ENCODE results near the gene SEMA6A. TPM values are rescaled to one million over a fixed set of nuclear protein-coding genes. Genes with fewer than 3 reads are reported as not detected.

SEMA6A gene
- 0.18 and 0.29 TPM in 2 replicates for polyA plus RNA-seq (2012; rRNA removed)
- polyA plus RNA-seq (2012; cell fraction: cytosol; rRNA removed): 0.30 and 0.31 TPM in 2 replicates
- polyA plus RNA-seq (2012; cell fraction: nucleus; rRNA removed): 0.77 and 0.98 TPM in 2 replicates

GRCh38 chr5:116574367-116575325, at the start of gene SEMA6A:
Gene SEMA6A, minus strand, starts transcription at chr5:116574823. Its CDS starts 69,879 bp downstream, at chr5:116504944.
- H3K4me3 ChIP-seq (ENCODE audit: low read depth in 2 of 2, low read length in 1 of 2): peak within 1 kb of the TSS; percentile 56 to 76
- ChIA-PET POLR2A (interaction anchor here (0.7 kb wide), 1 partner anchor 438 kb away, joined by 4 read pairs; no protein-coding TSS in a partner anchor), CTCF (interaction anchor here (0.6 to 6.5 kb wide), 15 partner anchors 9 to 880 kb away, joined by 3 to 46 read pairs (median 5); no protein-coding TSS in a partner anchor)
- H3K4me1 ChIP-seq (ENCODE audit: control insufficient read depth in 1 of 2, insufficient read depth in 2 of 2, low read depth in 1 of 2, low read length in 1 of 2): peaks cover 0 to 22% of the 10 kb centered on the region in 2 experiments; a peak in 1 of 4 replicates
- peak within 1 kb of the TSS; percentile 73 for H2AFZ ChIP-seq (ENCODE audit: low read depth)
- H3K27ac ChIP-seq (ENCODE audit: low read depth in 2 of 2, low read length in 1 of 2): peak within 1 kb of the TSS in 1 of 2 experiments; percentile 73; a peak in 2 of 4 replicates
- H3K79me2 ChIP-seq (ENCODE audit: insufficient read depth): no peaks in the 10 kb centered on the region
- no peaks in the 10 kb centered on the region for H4K20me1 ChIP-seq (ENCODE audit: insufficient read depth)
- H3K9ac ChIP-seq: no peak within 1 kb of the TSS; the same call in 1 of the 2 replicates
- under 1% methylated on average over 36 of the region's 66 CpGs for WGBS (ENCODE audit: low lambda C conversion rate)
- H3K9me2 ChIP-seq: no peaks in the 10 kb centered on the region
- no peaks in the 10 kb centered on the region for H3K36me3 ChIP-seq (replicated peaks in 1 of 2; ENCODE audit: control insufficient read depth in 1 of 2, insufficient read depth in 2 of 2, low read length in 1 of 2)
- H3F3A ChIP-seq (replicated peaks; ENCODE audit: insufficient read depth): no peaks in the 10 kb centered on the region
- peaks cover 55% of the 10 kb centered on the region for H3K27me3 ChIP-seq (ENCODE audit: insufficient read depth)
- DNase-seq: peak; percentile 90
- peak within 1 kb of the TSS; percentile 99 for H3K4me2 ChIP-seq
- no peaks in the 10 kb centered on the region for H3K9me3 ChIP-seq
- TF ChIP-seq GATA2 (CRISPR knock-in tag; IDR thresholded peaks at IDR 0.05): no peak
- peak; percentile 29; the same call in 1 of the 2 replicates for TF ChIP-seq PBX3 (IDR thresholded peaks at IDR 0.05)
- peak; percentile 34 for TF ChIP-seq TCF12 (IDR thresholded peaks at IDR 0.05)
- 0 out of 2 replicates have a peak, but pooled peaks have one; percentile 55 for TF ChIP-seq RCOR1 (IDR thresholded peaks at IDR 0.05; ENCODE audit: low read length)
- peak; percentile 45; the same call in 1 of the 2 replicates for TF ChIP-seq ELF1 (IDR thresholded peaks at IDR 0.05)
- peak; percentile 55; the same call in 1 of the 2 replicates for TF ChIP-seq RFX5 (IDR thresholded peaks at IDR 0.05; ENCODE audit: low read length)
- TF ChIP-seq CHD2 (IDR thresholded peaks at IDR 0.05; ENCODE audit: low read length, partially characterized antibody): peak; percentile 78
- peak; percentile 53 for TF ChIP-seq YY1 (IDR thresholded peaks at IDR 0.05; ENCODE audit: low read depth)
- TF ChIP-seq FOXJ3 (CRISPR knock-in tag; IDR thresholded peaks at IDR 0.05): no peak
- peak; percentile 58 for TF ChIP-seq MAX (IDR thresholded peaks at IDR 0.05; ENCODE audit: low read depth)
- no peak for TF ChIP-seq USF1 (IDR thresholded peaks at IDR 0.05; ENCODE audit: borderline replicate concordance, low read depth)
- TF ChIP-seq FOXM1 (IDR thresholded peaks at IDR 0.05; ENCODE audit: low read depth): no peak
- no peak for TF ChIP-seq MEF2A (IDR thresholded peaks at IDR 0.05; ENCODE audit: borderline replicate concordance, low read depth)
- TF ChIP-seq EP300 (IDR thresholded peaks at IDR 0.05; ENCODE audit: borderline replicate concordance in 1 of 2, low read depth in 1 of 2, low read length in 1 of 2): peak; percentile 19 to 24; a peak in 1 of 4 replicates
- TF ChIP-seq MXI1 (IDR thresholded peaks at IDR 0.05; ENCODE audit: low read depth, low read length): peak; percentile 21; the same call in 1 of the 2 replicates
- no peak for TF ChIP-seq CTCF (IDR thresholded peaks at IDR 0.05)
- peak; percentile 46 for TF ChIP-seq JUND (IDR thresholded peaks at IDR 0.05)
- TF ChIP-seq SMC3 (IDR thresholded peaks at IDR 0.05; ENCODE audit: low read depth, low read length): peak; percentile 11; the same call in 1 of the 2 replicates
- TF ChIP-seq EZH2phosphoT487 (IDR thresholded peaks at IDR 0.05; ENCODE audit: borderline replicate concordance, low read depth): no peak
- 0 out of 2 replicates have a peak, but pooled peaks have one; percentile 27 for TF ChIP-seq SIN3A (IDR thresholded peaks at IDR 0.05; ENCODE audit: borderline replicate concordance, low read depth, low read length)
- no peak; the same call in 1 of the 2 replicates for TF ChIP-seq RAD21 (IDR thresholded peaks at IDR 0.05; ENCODE audit: low read length)
- TF ChIP-seq ZBTB33 (IDR thresholded peaks at IDR 0.05; ENCODE audit: borderline replicate concordance, low read depth): no peak
- TF ChIP-seq IRF3 (IDR thresholded peaks at IDR 0.05; ENCODE audit: low read depth, low read length): no peak
- TF ChIP-seq NFIC (IDR thresholded peaks at IDR 0.05; ENCODE audit: borderline replicate concordance): peak; percentile 86
- no peak for TF ChIP-seq GABPA (IDR thresholded peaks at IDR 0.05; ENCODE audit: low read depth)
